ENCODE measurements around the gene PSME3.

- TF ChIP-seq CTCF (IDR thresholded peaks at IDR 0.05) (no peak), POLR2AphosphoS5 (IDR thresholded peaks at IDR 0.05; ENCODE audit: insufficient read depth in 1 of 2, low read depth in 1 of 2) (no peak)
Observed at GRCh38 chr17:42818379-42818778, 14.8 kb upstream of the PSME3 start.

Data from vagina (tissue), 2 donors.